NCI-H345 (cell line): Measurements from ENCODE around the gene LRP1B.
"Not testable (repeated sequence)": the region's sequence is repeated elsewhere in the genome, so short reads cannot be mapped to it uniquely, and the experiment has no call there.

ENCODE experiments used
- DNase-seq: peaks from one replicate; lab custom pipeline; 2025; lab: John Stamatoyannopoulos, UW

LRP1B gene

DNA sequence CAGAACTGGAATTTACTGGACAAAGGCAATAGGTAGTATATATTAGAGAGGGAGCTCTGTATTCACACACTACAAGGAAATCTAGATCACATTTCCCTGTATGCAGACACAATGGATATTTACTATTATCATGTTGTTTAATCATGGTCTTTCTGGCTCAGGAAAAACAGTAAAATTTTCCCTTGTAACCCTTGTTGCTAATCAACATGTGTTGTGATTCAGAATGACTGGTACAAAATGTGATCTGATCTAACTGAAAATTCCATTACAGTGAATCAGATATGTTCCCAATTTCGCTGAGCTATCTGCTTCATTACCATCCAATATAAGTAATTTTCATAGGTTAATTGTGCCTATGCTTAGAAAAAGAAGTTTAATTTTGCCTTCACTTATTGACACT, 1109.7 kb downstream of the LRP1B start:
- no peak for DNase-seq

- no peak for DNase-seq
Measured at GRCh38 chr2:141020346-141020745, 1110.5 kb downstream of the LRP1B start.

- no peak for DNase-seq
Measured at GRCh38 chr2:141015341-141016047, 1115.3 kb downstream of the LRP1B start.

DNA sequence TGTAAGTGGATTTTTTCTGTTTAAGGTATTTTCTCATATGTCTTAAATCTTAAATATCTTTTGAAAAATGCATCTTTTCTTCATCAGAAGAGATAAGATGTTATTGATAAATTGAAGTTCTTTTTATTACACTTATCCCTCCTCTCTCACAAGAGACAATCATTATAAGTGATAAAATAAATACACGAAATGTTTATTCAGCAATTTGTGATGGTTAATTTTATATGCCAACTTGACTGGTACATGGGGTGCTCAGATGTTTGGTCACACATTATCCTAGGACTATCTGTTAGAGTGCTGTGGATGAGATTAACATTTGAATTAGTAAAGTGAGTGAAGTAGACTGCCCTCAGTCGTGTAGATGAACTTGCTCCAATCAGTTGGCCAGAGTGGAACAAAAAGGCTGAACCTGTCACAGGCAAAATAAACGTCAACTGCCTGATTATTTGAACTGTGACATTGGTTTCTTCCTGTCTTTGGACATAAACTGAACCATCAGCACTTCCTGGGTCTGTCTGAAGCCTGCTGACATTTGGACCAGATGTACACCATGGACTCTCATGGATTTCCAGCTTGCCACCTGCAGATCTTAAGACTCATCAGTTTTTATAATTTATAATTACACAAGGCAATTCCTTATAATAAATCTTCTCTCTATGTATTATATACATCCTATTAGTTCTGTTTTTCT, 1126.7 kb downstream of the LRP1B start:
- no peak for DNase-seq

DNA sequence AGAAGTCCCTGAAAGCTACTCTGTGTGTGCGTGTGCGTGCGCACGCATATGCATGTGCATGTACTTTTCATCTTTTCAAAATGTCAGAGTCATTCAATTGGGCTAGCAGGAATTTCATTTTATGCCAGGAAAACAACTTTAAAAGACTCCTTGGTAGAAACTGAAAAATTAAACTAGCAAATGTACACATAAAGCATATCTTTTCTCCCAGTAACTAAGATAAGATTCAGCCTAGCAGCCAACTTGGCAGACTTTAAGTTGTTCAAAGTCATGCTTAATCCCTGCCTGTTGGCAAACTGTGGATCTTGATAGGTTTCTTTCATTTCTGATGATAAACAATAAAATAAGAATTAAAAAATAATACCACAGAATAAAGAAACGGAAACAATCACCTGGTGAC, 1129.1 kb downstream of the LRP1B start:
- DNase-seq, result no peak

- DNase-seq, result no peak
Measured at GRCh38 chr2:140998577-140998976, 1132.2 kb downstream of the LRP1B start.

DNA sequence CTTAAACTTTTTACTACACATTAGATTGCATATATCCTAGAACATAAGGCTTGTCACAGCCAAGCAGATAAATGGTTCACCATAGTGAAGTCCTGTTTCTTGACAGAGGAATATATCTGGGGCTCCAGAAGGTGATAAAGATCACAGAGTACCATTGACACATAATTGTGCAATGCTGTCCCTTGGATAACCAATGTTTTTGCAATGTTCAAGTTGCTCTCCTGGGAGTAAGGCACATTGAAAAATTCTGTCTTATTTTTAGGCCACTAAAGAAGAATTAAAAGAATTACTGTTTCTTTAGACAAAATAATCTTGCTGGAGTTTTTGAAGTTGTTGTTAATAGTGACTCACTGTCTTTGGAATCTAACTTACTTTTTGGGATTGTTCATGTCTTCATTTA, 1132.8 kb downstream of the LRP1B start:
- no peak for DNase-seq

- no peak for DNase-seq
Measured at GRCh38 chr2:140994856-140995255, 1136.0 kb downstream of the LRP1B start.

DNA sequence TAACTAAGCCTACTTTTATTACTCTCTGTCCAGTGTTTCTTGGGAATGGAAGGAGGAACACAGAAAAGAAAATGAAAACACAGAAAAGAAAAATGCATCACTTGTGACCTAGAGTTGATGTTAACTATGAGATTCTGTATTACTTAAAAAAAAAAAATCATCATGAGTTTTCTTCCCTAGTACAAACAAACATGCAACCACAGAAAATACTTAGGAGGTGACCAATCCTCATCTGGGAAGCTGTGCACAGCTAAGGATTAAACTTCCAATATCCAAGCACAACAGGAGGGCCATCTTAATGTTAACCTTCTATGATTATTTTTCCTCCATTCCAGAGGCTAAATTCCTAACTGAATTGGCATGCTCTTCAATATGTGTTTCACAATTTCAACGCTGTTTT, 1140.4 kb downstream of the LRP1B start:
- no peak for DNase-seq

GRCh38 chr2:140988597-140988996, 1142.2 kb downstream of the LRP1B start:
- DNase-seq, result no peak

- DNase-seq, result no peak
Measured at GRCh38 chr2:140986456-140986855, 1144.4 kb downstream of the LRP1B start.

GRCh38 chr2:140975237-140975636, 1155.6 kb downstream of the LRP1B start:
- DNase-seq, result no peak

GRCh38 chr2:140972724-140973123, 1158.1 kb downstream of the LRP1B start:
- DNase-seq, result no peak

DNA sequence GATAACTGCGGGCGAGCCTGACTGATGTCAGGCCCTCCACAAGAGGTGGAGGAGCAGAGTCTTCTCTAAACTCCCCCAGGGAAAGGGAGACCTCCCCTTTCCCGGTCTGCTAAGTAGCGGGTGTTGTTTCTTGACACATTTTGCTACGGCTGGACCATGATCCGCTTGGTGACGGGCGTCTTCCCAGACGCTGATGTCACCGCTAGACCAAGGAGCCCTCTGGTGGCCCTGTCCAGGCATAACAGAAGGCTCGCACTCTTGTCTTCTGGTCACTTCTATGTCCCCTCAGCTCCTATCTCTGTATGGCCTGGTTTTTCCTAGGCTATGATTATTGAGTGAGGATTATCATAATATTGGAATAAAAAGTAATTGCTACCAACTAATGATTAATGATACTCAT, 1166.5 kb downstream of the LRP1B start:
- not testable (repeated sequence) for DNase-seq

GRCh38 chr2:140949932-140950331, 1180.9 kb downstream of the LRP1B start:
- no peak for DNase-seq

DNA sequence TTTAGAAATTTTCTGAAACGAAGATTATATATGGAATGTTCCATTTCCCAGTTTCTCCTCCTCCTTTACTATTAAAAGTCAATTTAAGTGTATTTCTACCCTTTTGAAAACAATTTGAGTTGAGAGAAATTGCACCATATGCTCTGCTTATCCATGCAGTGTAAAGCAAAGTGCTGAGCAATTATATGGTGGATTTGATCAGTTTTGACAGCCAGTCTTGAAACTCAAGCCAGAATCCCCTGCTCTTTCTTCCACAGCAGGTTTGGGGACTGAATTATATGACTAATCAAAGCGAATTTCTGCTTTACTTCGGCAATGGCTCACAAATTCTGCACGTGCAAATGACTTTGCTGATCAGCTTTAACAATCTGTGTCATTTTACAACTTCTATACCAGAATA, 1183.6 kb downstream of the LRP1B start:
- no peak for DNase-seq

DNA sequence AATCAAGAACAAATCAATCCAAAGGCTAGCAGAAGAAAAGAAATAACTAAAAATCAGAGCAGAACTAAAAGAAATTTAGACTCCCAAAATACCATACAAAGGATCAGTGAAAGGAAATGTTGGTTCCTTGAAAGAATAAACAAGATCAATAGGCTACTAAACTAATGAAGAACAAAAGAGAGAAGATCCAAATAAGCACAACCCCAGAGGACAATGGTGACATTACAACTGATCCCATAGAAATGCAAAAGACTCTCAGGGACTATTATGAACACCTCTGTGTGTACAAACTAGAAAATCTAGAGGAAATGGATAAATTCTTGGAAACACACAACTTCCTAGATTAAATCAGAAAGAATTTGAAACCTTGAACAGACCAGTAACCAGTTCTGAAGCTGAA, 1186.9 kb downstream of the LRP1B start:
- no peak for DNase-seq

DNA sequence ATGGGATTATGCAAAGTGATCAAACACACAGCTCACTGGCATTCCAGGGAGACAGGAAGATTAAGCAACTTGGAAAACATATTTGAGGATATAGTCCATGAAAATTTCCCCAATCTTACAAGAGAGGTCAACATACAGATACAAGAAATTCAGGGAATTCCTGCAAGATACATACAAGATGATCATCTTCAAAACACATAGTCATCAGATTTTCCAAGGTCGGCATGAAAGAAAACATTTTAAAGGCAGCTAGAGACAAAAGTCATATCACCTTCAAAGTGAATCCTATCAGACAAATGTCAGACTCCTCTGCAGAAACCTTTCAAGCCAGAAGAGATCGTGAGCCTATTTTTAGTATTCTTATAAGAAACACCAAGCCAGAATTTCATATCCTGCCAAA, 1188.5 kb downstream of the LRP1B start:
- DNase-seq, result no peak

- no peak for DNase-seq
Measured at GRCh38 chr2:140929849-140930248, 1201.0 kb downstream of the LRP1B start.

- DNase-seq, result no peak
Measured at GRCh38 chr2:140918426-140918825, 1212.4 kb downstream of the LRP1B start.

- no peak for DNase-seq
Measured at GRCh38 chr2:140916410-140916809, 1214.4 kb downstream of the LRP1B start.

GRCh38 chr2:140910683-140911082, 1220.1 kb downstream of the LRP1B start:
- DNase-seq, result no peak

GRCh38 chr2:140905083-140905781, 1225.6 kb downstream of the LRP1B start:
- no peak for DNase-seq
